Measurements from ENCODE around the gene RAD1. TPM values are rescaled to one million over a fixed set of nuclear protein-coding genes. Genes with fewer than 3 reads are reported as not detected.

RAD1 gene
- total and polyA plus RNA-seq, 2 of the 8 experiments (the other 6 are each of a cell fraction or from before 2014, with no cell fraction given): 15.1 to 37.3 TPM

- DNase-seq (ENCODE audit: low read depth in 1 of 2, low spot score in 2 of 2): no peak
- peak; percentile 52 for FAIRE-seq
Measured at GRCh38 chr5:34957857-34958690, 42.8 kb upstream of the RAD1 start.

More at GRCh38 chr5:34957857-34958690, 42.8 kb upstream of the RAD1 start:
- H3K4me1 ChIP-seq (replicated peaks in 1 of 4; ENCODE audit: control insufficient read depth in 3 of 4, insufficient read depth in 4 of 4, low read length in 3 of 4): no peaks in the 10 kb centered on the region
- H3K27me3 ChIP-seq (replicated peaks in 1 of 4; ENCODE audit: control insufficient read depth in 3 of 4, extremely low read depth in 1 of 4, insufficient read depth in 3 of 4, low read length in 3 of 4): no peaks in the 10 kb centered on the region
- no peak overlapping the region for H3K27ac ChIP-seq (ENCODE audit: low read depth, low read length)
- H3K23me2 ChIP-seq (ENCODE audit: low read depth, low read length): no peaks in the 10 kb centered on the region
- H4K8ac ChIP-seq (ENCODE audit: extremely low read depth, insufficient read depth, low read length): no peak overlapping the region; the same call in 1 of the 2 replicates
- no peak overlapping the region for H4K5ac ChIP-seq (ENCODE audit: insufficient read length, low read depth, low read length)
- TF ChIP-seq POU5F1 (IDR thresholded peaks at IDR 0.05; ENCODE audit: low read depth, low read length) (no peak), RXRA (IDR thresholded peaks at IDR 0.05; ENCODE audit: insufficient read depth, low read depth, low read length) (no peak), RAD21 (IDR thresholded peaks at IDR 0.05 in 1 of 2, conservative IDR thresholded peaks at IDR 0.05 in 1 of 2; ENCODE audit: low read depth in 2 of 2, low read length in 2 of 2) (peak; percentile 63 to 64), CTCF (IDR thresholded peaks at IDR 0.05; ENCODE audit: control extremely low read depth in 1 of 3, insufficient read depth in 1 of 3, low read depth in 1 of 3, low read length in 3 of 3) (peak in 2 of 3 experiments; percentile 51 to 70; a peak in 3 of 4 replicates)
- no peak overlapping the region for H2AFZ ChIP-seq (ENCODE audit: low read length)
- no peak overlapping the region for H2BK5ac ChIP-seq (ENCODE audit: low read depth, low read length)
- H3K4me3 ChIP-seq (ENCODE audit: extremely low read depth in 1 of 4, insufficient read depth in 2 of 4, low read depth in 3 of 4, low read length in 4 of 4): no peak overlapping the region
- no peak overlapping the region for H3K4ac ChIP-seq (replicated peaks; ENCODE audit: insufficient read length, low read depth, low read length)
- no peaks in the 10 kb centered on the region for H3K9me3 ChIP-seq (ENCODE audit: insufficient read depth in 2 of 2, low read depth in 1 of 2, low read length in 1 of 2)
- no peaks in the 10 kb centered on the region for H4K20me1 ChIP-seq (replicated peaks in 1 of 2; ENCODE audit: control insufficient read depth in 1 of 2, insufficient read depth in 2 of 2, low read length in 2 of 2)
- H3K4me2 ChIP-seq (ENCODE audit: insufficient read depth in 1 of 2, low read depth in 2 of 2, low read length in 2 of 2): no peak overlapping the region
- CTCF ChIA-PET (ENCODE audit: partially characterized antibody): interaction anchor here (0.6 to 8.0 kb wide), 24 partner anchors 8 to 264 kb away, joined by 3 to 69 read pairs (median 4); partner anchors contain the start of gene DNAJC21
- no peak overlapping the region for H3K18ac ChIP-seq (ENCODE audit: extremely low read depth, low read length)
- WGBS, 2 experiments (ENCODE audit: extremely low coverage in 1 of 2, insufficient coverage in 1 of 2, insufficient read length in 1 of 2, insufficient replicate concordance in 2 of 2, low coverage in 1 of 2, low lambda C conversion rate in 2 of 2, missing lambda C conversion rate in 1 of 2): 71% methylated on average over 5 of the region's 5 CpGs; no CpG with 5 or more reads in 1 of the 2 experiments
- H2BK15ac ChIP-seq (ENCODE audit: low read length): no peak overlapping the region
- no peak overlapping the region for H3K23ac ChIP-seq (ENCODE audit: insufficient read length)
- no peak overlapping the region for H2BK120ac ChIP-seq (replicated peaks; ENCODE audit: low read depth, low read length)
- POLR2A ChIA-PET (ENCODE audit: partially characterized antibody): interaction anchor here (0.6 kb wide), 1 partner anchor 19 kb away, joined by 3 read pairs; no protein-coding TSS in a partner anchor
- H3K79me1 ChIP-seq (ENCODE audit: low read depth, low read length): no peaks in the 10 kb centered on the region
- H4K91ac ChIP-seq (replicated peaks; ENCODE audit: insufficient read length, low read length): no peak overlapping the region
- no peak overlapping the region for H3K9ac ChIP-seq (replicated peaks in 1 of 4; ENCODE audit: extremely low read depth in 1 of 4, low read depth in 3 of 4, low read length in 3 of 4)
- no peaks in the 10 kb centered on the region for H3K79me2 ChIP-seq (ENCODE audit: control insufficient read depth in 1 of 2, insufficient read depth in 2 of 2, low read length in 2 of 2)
- H2BK12ac ChIP-seq (ENCODE audit: low read depth, low read length): no peak overlapping the region
- H3K36me3 ChIP-seq (ENCODE audit: control insufficient read depth in 2 of 4, insufficient read depth in 4 of 4, low read length in 3 of 4): peaks cover 0 to 15% (median 10%) of the 10 kb centered on the region in 4 experiments; a peak in 3 of 8 replicates
- H3K56ac ChIP-seq (replicated peaks; ENCODE audit: insufficient read length, low read depth, low read length): no peak overlapping the region
- no peak overlapping the region for H2AK5ac ChIP-seq (ENCODE audit: low read depth, low read length)
- no peak overlapping the region for H2BK20ac ChIP-seq (ENCODE audit: low read length)
- H3K14ac ChIP-seq (ENCODE audit: insufficient read length): no peak overlapping the region

Data from H1 (cell line).